ENCODE measurements around the gene GALNT9. TPM values are rescaled to one million over a fixed set of nuclear protein-coding genes. Genes with fewer than 3 reads are reported as not detected.

Gene GALNT9
- total RNA-seq, 1 donor from 2014 or later, result not detected

- intact Hi-C loops (cut with DNase I), result no loop called here
- ATAC-seq (no peak), DNase-seq (ENCODE audit: low spot score) (no peak)
Measured at GRCh38 chr12:132217371-132217770, 112.0 kb downstream of the GALNT9 start.

- ATAC-seq (no peak), DNase-seq (ENCODE audit: low spot score) (no peak)
- intact Hi-C loops (cut with DNase I), result no loop called here
Measured at GRCh38 chr12:132216354-132216987, 112.9 kb downstream of the GALNT9 start.

- ATAC-seq, result no peak
- intact Hi-C loops (cut with DNase I), result no loop called here
- no peak for DNase-seq (ENCODE audit: low spot score)
Measured at GRCh38 chr12:132215299-132215989, 113.9 kb downstream of the GALNT9 start.

- ATAC-seq, result no peak
- DNase-seq (ENCODE audit: low spot score), result no peak
- intact Hi-C loops (cut with DNase I), result no loop called here
Measured at GRCh38 chr12:132214891-132215290, 114.5 kb downstream of the GALNT9 start.

- no peak for DNase-seq (ENCODE audit: low spot score)
- intact Hi-C loops (cut with DNase I), result no loop called here
Measured at GRCh38 chr12:132214161-132214476, 115.3 kb downstream of the GALNT9 start.

GRCh38 chr12:132213359-132214160 is 115.8 kb downstream of the GALNT9 start:
- ATAC-seq (no peak), DNase-seq (ENCODE audit: low spot score) (no peak)
- intact Hi-C loops (cut with DNase I), result no loop called here

More at GRCh38 chr12:132214161-132214476, 115.3 kb downstream of the GALNT9 start:
- ATAC-seq, result no peak

GRCh38 chr12:132211816-132212215 is 117.6 kb downstream of the GALNT9 start:
- ATAC-seq (no peak), DNase-seq (ENCODE audit: low spot score) (no peak)
- intact Hi-C loops (cut with DNase I), result no loop called here

- intact Hi-C loops (cut with DNase I), result no loop called here
- no peak for ATAC-seq
Measured at GRCh38 chr12:132211326-132211725, 118.1 kb downstream of the GALNT9 start.

GRCh38 chr12:132210223-132211055 is 119.0 kb downstream of the GALNT9 start:
- DNase-seq (ENCODE audit: low spot score), result no peak
- ATAC-seq, result no peak
- intact Hi-C loops (cut with DNase I), result no loop called here

More at GRCh38 chr12:132211326-132211725, 118.1 kb downstream of the GALNT9 start:
- no peak for DNase-seq (ENCODE audit: low spot score)

- no peak for ATAC-seq
- intact Hi-C loops (cut with DNase I), result no loop called here
- DNase-seq (ENCODE audit: low spot score), result no peak
Measured at GRCh38 chr12:132209619-132210222, 119.7 kb downstream of the GALNT9 start.

GRCh38 chr12:132208153-132208823 is 121.1 kb downstream of the GALNT9 start:
- DNase-seq (ENCODE audit: low spot score), result no peak
- intact Hi-C loops (cut with DNase I), result no loop called here
- no peak for ATAC-seq

- ATAC-seq (no peak), DNase-seq (ENCODE audit: low spot score) (no peak)
- intact Hi-C loops (cut with DNase I), result no loop called here
Measured at GRCh38 chr12:132207083-132207775, 122.2 kb downstream of the GALNT9 start.

- DNase-seq (ENCODE audit: low spot score) (no peak), ATAC-seq (no peak)
- intact Hi-C loops (cut with DNase I), result no loop called here
Measured at GRCh38 chr12:132206046-132206434, 123.3 kb downstream of the GALNT9 start.

- intact Hi-C loops (cut with DNase I), result no loop called here
- DNase-seq (ENCODE audit: low spot score) (no peak), ATAC-seq (peak; percentile 45)
Measured at GRCh38 chr12:132205271-132206045, 123.9 kb downstream of the GALNT9 start.

- intact Hi-C loops (cut with DNase I), result no loop called here
- DNase-seq (ENCODE audit: low spot score) (no peak), ATAC-seq (peak; percentile 15)
Measured at GRCh38 chr12:132204793-132205270, 124.6 kb downstream of the GALNT9 start.

GRCh38 chr12:132204063-132204792 is 125.2 kb downstream of the GALNT9 start:
- intact Hi-C loops (cut with DNase I), result no loop called here
- ATAC-seq, result no peak
- DNase-seq (ENCODE audit: low spot score), result no peak

Data from sciatic nerve (tissue), 2 donors.